HFFc6 (cell line): ENCODE results near the gene TP73. TPM values are rescaled to one million over a fixed set of nuclear protein-coding genes. Genes with fewer than 3 reads are reported as not detected.

ENCODE experiments used
- DNase-seq: peaks from one replicate; pipeline ENCODE4 v3.0.0-alpha.2; 2018
- H3K27ac Mint-ChIP-seq: 2 replicates; pipeline ENCODE4 v1.8.0; 2020; ENCODE audit warnings: mild to moderate bottlenecking, mixed read lengths
- H3K27me3 Mint-ChIP-seq: 2 replicates; pipeline ENCODE4 v1.8.0; 2021; ENCODE audit warnings: mild to moderate bottlenecking, moderate library complexity, mixed read lengths; ENCODE audit not compliant: insufficient read depth
- H3K36me3 Mint-ChIP-seq: 2 replicates; pipeline ENCODE4 v1.8.0; 2021; ENCODE audit warnings: low read depth, mixed read lengths
- H3K4me1 Mint-ChIP-seq: 2 replicates; pipeline ENCODE4 v1.8.0; 2020; ENCODE audit warnings: low read depth, mixed read lengths
- H3K4me3 Mint-ChIP-seq: 2 replicates; pipeline ENCODE4 v1.8.0; 2020; ENCODE audit warnings: mild to moderate bottlenecking, moderate library complexity, mixed read lengths
- H3K9me3 Mint-ChIP-seq: 2 replicates; pipeline ENCODE4 v1.8.0; 2020; ENCODE audit warnings: mild to moderate bottlenecking, mixed read lengths
- total RNA-seq, 6 experiments: library from RNA; stranded (reverse); fragmentation: NEBNext Ultra II Directional; extraction: Animal tissue kit (Norgen Biotek cat#: 25700); gene quantifications; 2 replicates in 1 of 6; 3 replicates in 5 of 6; pipeline ENCODE4 v1.2.3, GENCODE V29; 2021
- TF ChIP-seq, protein P1 (sequence below): fragments of 200-600 bp; sonication (generic); IDR thresholded peaks from 2 replicates; pipeline ENCODE4 v1.5.0; 2021; ENCODE audit warnings: antibody characterized with exemption, mild to moderate bottlenecking

Gene TP73
- total RNA-seq, 6 experiments from 2014 or later, result not detected

DNA sequence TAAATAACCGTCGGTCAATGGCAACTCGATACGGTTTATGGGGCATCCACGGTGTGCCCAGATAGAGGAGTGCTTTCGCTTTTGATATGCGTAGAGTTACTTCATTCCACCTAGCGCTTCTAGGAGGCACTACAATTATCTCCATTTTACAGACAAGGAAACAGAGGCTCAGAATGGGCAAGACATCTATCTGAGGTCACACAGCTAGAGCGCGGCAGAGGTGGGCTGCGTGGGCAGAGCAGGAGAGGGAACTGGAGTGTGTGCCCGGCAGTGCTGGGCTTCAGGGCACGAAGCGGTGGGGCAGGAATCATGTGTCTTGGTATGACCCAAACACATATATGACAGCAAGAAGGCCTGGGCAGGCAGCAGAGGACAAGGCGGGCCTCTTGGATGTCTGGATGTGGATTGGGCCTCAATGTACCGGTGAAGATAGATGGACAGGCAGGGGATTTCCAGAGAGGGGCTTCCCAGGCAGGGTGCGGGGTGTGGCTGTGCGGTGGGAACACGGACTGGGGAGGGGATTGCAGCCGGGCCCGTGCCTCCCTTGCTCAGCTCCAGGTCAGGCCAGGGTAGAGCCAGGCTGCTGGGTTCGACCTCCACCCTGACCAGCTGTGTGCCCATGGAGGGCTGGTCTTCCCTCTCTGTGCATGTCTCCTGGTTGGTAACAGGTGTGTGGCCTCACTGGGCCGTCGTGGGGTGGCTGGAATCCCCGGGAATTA is 21.2 kb downstream of the TP73 start:
- Mint-ChIP-seq H3K4me1 (peaks cover 2% of the 10 kb centered on the region), H3K27me3 (peaks cover 24% of the 10 kb centered on the region), H3K27ac (no peak overlapping the region), H3K4me3 (no peak overlapping the region), H3K36me3 (no peaks in the 10 kb centered on the region), H3K9me3 (no peaks in the 10 kb centered on the region)
- TF ChIP-seq, protein P1, sequence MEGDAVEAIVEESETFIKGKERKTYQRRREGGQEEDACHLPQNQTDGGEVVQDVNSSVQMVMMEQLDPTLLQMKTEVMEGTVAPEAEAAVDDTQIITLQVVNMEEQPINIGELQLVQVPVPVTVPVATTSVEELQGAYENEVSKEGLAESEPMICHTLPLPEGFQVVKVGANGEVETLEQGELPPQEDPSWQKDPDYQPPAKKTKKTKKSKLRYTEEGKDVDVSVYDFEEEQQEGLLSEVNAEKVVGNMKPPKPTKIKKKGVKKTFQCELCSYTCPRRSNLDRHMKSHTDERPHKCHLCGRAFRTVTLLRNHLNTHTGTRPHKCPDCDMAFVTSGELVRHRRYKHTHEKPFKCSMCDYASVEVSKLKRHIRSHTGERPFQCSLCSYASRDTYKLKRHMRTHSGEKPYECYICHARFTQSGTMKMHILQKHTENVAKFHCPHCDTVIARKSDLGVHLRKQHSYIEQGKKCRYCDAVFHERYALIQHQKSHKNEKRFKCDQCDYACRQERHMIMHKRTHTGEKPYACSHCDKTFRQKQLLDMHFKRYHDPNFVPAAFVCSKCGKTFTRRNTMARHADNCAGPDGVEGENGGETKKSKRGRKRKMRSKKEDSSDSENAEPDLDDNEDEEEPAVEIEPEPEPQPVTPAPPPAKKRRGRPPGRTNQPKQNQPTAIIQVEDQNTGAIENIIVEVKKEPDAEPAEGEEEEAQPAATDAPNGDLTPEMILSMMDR, result no peak
- DNase-seq, result no peak

DNA sequence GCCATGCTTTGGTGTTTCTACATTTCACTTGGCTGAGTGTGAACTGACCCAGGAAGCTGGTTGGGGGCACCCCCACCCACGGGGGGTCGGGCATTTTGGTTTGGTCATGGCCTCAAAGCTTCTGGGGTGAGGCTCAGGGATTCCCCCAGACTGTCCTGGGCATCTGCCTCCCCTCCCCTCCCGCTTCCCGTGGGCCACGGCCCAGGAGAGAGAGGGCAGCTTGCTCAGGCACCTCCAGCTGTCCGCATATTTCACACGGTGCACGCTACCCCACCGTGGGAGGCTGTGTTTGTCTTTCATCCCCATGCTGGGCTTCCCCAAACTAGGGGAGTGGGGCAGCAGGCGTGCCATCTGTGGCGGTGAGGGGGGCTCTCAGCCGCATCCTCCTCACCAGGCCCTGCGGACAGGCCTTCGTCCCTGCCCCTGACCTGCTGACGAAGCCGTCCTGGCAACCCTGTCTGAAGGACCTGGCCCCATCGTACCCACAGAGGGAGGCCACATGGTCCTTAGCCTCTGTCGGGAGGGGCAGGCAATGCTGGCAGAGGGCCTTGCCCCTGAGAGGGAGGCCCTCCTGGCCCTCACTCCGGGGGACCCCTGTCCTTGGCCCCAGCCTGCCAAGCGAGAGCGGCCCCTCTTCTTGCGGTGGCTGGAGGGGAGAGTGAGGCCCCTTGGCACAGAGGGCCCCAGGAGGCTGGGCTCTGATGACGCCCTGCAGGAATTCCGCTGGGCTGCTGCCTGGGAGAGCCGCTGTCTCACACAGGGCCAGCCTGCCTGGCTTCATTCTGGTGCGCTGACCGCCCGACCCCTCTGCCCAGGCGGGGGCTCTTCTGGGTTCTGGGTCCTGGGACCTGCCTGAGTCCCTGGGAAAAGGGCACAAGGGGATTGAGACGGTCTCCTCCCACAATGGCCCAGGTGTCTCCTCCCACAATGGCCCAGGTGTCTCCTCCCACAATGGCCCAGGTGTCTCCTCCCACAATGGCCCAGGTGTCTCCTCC is 22.1 kb downstream of the TP73 start:
- Mint-ChIP-seq H3K4me3 (no peak overlapping the region), H3K36me3 (no peaks in the 10 kb centered on the region), H3K27ac (no peak overlapping the region), H3K9me3 (no peaks in the 10 kb centered on the region), H3K27me3 (peaks cover 27% of the 10 kb centered on the region), H3K4me1 (no peaks in the 10 kb centered on the region)
- TF ChIP-seq, protein P1, result no peak
- no peak for DNase-seq

DNA sequence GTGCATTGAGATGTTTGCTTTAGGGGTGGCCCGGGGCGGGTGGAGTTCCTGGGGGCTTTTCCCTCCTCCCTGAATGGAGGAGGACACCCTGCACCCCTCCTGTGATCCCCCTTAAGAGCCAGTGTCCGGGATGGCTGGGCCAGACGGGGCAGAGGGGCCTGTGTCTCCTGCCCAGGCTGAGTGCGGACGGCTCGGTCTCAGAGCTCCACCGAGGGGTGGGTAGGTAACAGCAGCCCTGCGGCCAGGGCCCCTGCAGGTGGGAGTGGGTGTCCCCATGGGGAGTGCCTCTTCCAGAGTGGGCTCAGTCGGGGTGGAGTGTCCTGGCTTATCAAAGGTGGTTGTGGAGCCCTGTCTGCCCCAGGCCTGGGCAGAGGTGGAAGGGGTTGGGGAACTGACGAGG is 23.1 kb downstream of the TP73 start:
- TF ChIP-seq, protein P1, result no peak
- peaks cover 32% of the 10 kb centered on the region for H3K27me3 Mint-ChIP-seq
- no peak overlapping the region for H3K4me3 Mint-ChIP-seq

DNA sequence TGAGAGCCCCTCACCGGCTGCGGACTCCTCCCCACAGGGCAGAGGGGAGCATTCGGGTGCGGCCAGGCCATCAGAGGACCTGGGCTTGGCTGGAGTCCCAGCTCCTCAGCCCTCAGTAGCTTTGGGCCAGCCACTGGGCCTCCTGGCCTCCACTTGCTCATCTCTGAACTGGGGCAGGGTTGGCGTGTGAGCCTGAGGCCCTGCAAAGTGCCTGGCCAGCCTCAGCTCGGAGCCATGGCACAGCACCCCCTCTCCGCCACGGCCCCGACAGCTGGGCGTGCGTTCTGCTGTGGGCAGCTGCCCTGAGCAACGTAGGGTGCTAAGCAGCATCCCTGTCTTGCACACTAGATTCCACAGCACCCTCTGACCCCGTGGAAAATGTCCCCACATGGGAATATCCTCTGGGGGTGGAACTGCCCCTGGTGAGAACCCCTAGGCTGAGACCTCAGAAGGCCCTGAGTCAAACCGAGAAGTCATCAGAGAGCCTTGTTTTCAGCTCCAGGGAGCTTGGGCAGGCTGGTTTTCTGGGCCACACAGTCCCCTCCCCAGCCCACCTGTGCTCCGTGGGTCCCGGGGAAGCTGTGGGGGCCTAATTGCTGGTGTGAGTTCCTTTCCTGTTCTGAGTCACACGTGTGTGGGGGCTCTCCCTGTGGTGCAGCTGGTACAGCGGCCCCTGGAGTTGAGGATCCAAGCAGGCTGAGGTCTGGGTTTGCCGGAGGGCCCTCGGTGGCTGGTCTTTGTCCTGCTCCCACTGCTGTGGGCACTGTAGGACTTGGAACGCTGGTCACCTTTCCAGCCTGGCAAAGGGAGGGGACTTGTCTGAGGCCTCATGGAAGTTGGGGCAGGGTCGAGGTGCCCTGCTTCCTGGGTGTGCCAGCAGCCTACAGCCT is 24.5 kb downstream of the TP73 start:
- peaks cover 29% of the 10 kb centered on the region for H3K27me3 Mint-ChIP-seq
- no peaks in the 10 kb centered on the region for H3K36me3 Mint-ChIP-seq
- TF ChIP-seq, protein P1, result no peak
- no peaks in the 10 kb centered on the region for H3K4me1 Mint-ChIP-seq
- no peak overlapping the region for H3K4me3 Mint-ChIP-seq
- DNase-seq, result no peak
- H3K9me3 Mint-ChIP-seq, result no peaks in the 10 kb centered on the region
- no peak overlapping the region for H3K27ac Mint-ChIP-seq

More for the DNA sequence above, 23.1 kb downstream of the TP73 start:
- DNase-seq, result no peak
- Mint-ChIP-seq H3K9me3 (no peaks in the 10 kb centered on the region), H3K36me3 (no peaks in the 10 kb centered on the region), H3K27ac (no peak overlapping the region), H3K4me1 (no peaks in the 10 kb centered on the region)

DNA sequence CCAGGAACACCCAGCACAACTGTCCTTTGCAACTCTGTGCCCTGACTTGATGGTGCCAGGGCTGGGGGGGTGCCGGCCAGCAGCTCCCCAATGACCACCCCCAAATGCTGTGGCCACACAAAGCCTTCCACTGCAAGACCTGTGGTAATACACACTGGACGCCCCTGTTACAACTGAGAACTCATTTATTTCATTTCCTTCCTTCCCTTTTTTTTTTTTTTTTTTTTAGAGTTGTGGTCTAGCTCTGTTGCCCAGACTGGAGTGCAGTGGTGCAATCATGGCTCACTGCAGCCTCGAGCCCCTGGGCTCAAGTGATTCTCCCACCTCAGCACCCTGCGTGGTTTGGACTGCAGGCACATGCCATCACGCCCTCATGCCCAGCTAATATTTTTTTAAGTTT is 25.2 kb downstream of the TP73 start:
- no peak overlapping the region for H3K27ac Mint-ChIP-seq
- no peak overlapping the region for H3K4me3 Mint-ChIP-seq
- H3K9me3 Mint-ChIP-seq, result no peaks in the 10 kb centered on the region
- H3K27me3 Mint-ChIP-seq, result peaks cover 24% of the 10 kb centered on the region
- H3K4me1 Mint-ChIP-seq, result no peaks in the 10 kb centered on the region
- H3K36me3 Mint-ChIP-seq, result no peaks in the 10 kb centered on the region
- TF ChIP-seq, protein P1, result no peak
- no peak for DNase-seq
